Esophagus squamous epithelium (tissue), 4 donors: ENCODE measurements around the gene DDX46.

ENCODE experiments used
- POLR2A ChIP-seq, 4 donors: fragments of 450-650 bp; IDR thresholded peaks; one replicate each; pipeline ENCODE4 v1.6.1; 2017; ENCODE audit warnings: antibody characterized with exemption in 4 of 4, mild to moderate bottlenecking in 4 of 4, moderate library complexity in 3 of 4
- TF ChIP-seq, protein P1 (sequence below), 6 experiments: fragments of 450-650 bp in 4 of 6; fragments of 200-600 bp in 2 of 6; sonication (generic) in 2 of 6; IDR thresholded peaks; one replicate each; pipeline ENCODE4 v1.5.1; 2016 to 2019; ENCODE audit warnings: antibody characterized with exemption in 6 of 6, mild to moderate bottlenecking in 4 of 6, moderate library complexity in 4 of 6

- TF ChIP-seq, protein P1, sequence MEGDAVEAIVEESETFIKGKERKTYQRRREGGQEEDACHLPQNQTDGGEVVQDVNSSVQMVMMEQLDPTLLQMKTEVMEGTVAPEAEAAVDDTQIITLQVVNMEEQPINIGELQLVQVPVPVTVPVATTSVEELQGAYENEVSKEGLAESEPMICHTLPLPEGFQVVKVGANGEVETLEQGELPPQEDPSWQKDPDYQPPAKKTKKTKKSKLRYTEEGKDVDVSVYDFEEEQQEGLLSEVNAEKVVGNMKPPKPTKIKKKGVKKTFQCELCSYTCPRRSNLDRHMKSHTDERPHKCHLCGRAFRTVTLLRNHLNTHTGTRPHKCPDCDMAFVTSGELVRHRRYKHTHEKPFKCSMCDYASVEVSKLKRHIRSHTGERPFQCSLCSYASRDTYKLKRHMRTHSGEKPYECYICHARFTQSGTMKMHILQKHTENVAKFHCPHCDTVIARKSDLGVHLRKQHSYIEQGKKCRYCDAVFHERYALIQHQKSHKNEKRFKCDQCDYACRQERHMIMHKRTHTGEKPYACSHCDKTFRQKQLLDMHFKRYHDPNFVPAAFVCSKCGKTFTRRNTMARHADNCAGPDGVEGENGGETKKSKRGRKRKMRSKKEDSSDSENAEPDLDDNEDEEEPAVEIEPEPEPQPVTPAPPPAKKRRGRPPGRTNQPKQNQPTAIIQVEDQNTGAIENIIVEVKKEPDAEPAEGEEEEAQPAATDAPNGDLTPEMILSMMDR (IDR thresholded peaks at IDR 0.05): no peak
- no peak for TF ChIP-seq POLR2A (IDR thresholded peaks at IDR 0.05)
Measured at GRCh38 chr5:134817006-134817405, 58.4 kb downstream of the DDX46 start.
